Dermis blood vessel endothelial cell (primary cell): ENCODE data around the gene KCNH1. TPM values are rescaled to one million over a fixed set of nuclear protein-coding genes. Genes with fewer than 3 reads are reported as not detected.

ENCODE experiments used
- DNase-seq: peaks from one replicate; pipeline ENCODE4 v3.0.0; 2010
- total RNA-seq: library from RNA; depleted of rRNA; stranded (reverse); fragments of >200 nt; gene quantifications from 2 replicates; pipeline ENCODE4 v1.2.3, GENCODE V29; 2014

Gene KCNH1
- total RNA-seq, 1 donor from 2014 or later = under 0.01 TPM

DNA sequence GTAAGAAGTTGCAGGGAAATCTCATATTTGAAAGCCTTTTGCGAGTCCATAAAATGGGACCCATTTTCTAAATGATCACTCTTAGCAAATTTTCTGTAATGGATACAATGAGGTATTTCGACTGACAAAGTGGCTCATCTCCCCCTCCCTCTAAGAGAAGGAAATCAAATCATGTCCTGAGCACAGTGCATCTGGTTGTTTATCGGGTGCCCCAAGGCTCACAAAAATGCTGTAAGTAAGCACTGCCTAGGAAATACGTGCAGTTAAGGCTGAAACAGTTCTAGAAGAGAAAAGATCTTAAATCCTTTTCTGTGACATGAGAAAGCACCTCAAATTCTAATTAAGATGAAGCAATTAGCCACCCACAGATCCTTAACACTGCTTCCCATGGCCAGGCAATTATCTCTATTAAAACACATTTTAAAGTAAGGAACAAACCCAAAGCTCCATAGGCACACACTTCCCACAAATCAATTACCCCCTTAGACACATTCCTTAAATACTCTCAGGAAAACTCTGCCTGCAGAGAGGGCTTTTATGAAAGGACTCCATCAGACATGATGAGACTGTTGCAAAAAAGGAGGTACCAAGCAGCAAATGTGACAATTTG is 216.3 kb downstream of the KCNH1 start:
- no peak for DNase-seq

DNA sequence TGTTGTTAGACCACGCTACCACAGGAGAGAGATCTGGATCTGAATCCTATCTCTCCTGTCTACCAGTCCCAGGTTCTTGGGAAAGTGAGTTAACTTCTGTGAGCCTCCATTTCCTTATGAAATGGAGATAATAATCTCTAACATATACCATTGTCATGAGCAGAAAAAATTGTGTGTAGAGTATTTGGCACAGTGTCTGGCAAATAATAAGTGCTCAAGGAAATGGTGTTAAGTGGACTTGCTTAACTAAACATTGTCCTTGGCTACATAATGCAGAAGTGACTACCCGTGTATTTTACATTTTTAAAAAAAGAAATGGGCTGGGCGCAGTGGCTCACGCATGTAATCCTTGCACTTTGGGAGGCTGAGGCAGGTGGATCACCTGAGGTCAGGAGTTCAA is 217.4 kb downstream of the KCNH1 start:
- no peak for DNase-seq

DNA sequence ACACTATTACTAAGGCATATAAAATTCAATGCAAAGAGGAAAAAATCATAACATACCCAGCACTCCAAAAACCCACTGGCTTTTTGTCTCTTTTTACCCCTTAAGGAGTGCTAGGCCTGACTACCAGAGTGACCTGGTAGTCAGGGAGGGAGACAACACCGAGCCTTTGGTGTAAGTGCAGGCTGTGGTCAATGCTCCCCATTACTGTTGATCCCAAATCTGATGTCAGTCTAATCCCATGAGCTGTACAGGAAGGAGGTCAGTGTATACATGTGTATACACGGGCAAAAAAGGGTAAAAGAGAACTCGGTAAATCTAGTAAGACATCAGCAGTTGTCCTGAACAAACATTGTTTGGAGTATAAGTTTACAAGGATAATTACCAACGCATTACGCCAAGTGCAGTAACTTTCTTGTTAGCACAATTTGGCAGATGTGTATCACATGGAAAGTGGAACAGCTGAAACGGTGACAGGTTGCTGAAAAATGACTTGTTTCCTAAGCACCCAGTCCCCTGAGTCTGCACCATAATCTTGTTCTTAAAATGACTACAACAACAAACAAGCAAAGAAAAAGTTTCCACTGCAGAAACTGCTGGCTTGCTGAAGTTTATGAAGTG is 217.9 kb downstream of the KCNH1 start:
- DNase-seq = no peak

DNA sequence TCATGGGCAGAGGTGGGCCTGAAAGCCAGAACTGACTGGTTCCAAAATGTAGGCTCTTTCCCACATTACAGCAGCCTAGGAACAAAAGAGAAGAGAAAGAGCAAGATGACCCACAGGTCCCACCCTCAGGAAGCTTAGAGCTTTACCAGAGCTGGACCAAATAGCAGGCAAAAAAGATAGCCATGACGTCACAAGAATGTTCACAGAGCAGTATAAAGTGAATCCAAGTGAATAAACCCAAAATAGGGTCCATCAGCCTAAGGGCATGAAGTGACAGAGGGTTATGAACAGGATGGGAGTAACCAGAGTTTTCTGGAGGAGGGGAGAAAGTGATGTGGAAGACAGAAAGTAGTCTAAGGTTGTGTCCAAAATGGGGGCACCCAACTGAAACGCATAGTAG is 221.2 kb downstream of the KCNH1 start:
- no peak for DNase-seq

DNA sequence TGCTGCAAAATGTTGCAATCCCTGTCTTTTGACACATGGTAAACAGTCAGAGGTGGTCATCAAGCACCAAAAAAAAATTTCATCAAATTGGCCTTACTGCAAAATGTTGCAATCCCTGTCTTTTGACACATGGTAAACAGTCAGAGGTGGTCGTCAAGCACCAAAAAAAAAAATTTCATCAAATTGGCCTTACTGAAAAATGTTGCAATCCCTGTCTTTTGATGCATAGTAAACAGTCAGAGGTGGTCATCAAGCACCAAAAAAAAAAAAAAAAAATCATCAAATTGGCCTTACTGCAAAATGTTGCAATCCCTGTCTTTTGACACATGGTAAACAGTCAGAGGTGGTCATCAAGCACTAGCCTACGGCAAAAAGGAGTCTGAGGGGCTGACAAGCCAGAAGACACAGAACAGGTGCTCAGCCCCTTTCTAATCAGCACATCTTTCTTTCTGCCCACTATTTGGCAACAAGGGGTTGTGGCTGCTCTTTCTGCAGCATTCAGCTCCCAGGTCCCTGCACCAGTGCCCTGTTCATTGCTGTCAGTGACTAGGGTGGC is 223.8 kb downstream of the KCNH1 start:
- DNase-seq = no peak

DNA sequence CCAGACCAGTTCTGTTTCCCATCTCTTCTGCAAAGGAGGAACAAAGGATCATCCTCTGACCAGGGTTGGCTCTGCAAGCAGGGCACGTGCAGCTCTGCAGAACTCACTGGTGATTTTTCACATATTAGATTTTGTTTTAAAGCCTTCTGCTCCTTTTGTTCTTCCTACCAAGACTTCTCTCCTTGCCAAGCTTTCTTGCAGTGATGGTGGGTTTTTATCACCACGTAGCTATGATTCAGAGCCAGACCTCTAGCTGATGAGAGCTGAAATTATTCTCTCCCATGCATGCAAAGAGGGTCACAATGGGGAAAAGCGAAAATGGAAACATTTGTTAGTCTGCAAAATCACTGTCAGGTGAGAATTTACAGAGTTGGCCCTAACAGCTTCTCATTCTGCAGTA is 225.2 kb downstream of the KCNH1 start:
- no peak for DNase-seq

DNA sequence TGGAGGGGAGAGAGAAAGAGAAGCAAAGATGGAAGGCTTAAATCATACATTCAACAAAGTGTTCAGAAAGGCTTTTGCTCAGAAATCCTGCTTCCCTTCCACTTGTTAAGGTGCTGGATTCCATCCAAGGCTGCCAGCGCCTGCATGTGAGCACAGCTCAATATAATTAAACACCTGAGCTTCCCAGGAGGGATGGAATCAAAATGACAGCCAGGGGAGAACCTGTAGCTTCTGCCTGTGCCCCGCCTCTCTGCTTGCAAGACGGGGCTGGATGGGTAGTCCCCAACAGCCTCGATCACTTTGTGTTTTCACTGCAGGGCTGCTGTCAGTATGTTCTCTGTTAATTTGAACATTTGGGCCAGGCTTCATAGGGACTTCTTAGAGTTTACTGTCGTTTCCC is 225.7 kb downstream of the KCNH1 start:
- DNase-seq = no peak

DNA sequence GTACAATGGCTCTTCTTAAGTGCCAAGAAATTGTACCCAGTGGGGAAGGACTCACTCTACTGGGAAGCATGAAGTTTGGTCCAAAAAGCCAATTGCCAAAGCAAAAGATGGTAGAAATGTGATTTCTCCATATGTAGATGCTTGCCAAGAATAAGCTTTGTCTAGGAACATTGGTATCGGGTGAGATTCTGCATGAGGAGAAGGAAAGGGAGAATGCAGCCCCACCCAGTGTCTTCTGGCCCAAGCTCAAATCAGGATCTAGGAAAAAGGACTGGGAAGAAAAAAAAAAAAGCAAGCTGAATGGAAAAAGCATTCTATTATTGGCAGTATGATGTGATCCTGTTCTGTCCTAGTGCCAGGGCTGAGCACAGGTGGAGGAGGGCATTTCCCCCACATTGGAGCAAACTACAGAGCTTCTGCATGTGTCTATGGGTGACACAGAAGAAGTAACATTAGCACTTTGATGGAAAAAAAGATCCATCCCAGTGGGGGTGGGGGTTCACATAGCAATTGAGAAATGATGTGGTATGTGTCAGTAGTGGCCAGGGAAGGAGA is 226.6 kb downstream of the KCNH1 start:
- no peak for DNase-seq

DNA sequence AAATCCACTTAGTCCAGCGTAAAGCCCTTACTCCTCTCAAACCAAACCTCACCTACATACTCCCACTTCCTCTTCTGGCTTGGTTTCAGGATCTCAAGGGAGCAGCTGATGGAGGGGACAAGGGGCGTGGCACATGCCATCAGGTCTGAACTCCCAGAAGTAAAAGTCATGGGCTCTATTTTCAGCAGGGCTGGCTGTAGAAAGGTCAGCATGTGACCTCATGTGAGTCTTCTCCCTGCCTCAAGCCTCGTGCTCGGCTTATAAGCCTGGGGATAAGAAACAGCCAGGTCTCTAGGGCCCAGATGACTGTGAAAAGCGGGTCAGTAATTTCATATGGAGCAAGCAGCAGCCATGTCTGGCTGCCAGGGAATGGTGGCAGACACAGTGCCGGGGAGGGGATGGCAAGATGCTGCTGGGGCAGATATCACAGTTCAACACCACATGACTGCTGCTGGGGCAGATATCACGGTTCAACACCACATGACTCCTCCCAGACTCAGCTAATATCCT is 227.9 kb downstream of the KCNH1 start:
- no peak for DNase-seq

DNA sequence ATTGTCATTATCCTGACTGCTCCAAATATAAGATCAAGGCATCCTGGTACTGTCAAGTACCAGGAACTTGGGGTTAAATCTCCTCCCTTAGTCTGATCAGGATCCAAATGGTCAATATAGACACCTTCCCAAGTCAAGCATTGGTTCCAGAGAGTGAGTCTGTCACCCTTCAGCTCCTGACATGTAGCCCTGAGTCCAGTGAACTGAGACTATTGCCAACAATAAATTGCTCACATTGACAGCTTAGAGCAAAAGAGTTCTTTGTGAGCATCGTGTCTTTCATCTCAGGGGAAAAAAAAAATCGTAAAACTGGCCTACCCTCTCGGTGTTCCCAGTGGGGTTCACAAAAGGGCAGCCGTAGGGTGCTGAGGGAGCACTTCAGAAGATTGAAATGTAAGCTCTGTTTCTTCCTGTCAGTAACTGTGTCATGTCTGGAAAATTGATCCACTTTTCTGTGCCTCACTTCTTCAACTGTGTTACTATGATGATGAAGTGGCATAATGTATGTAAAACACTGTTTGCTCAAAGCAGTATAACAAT is 228.5 kb downstream of the KCNH1 start:
- no peak for DNase-seq

DNA sequence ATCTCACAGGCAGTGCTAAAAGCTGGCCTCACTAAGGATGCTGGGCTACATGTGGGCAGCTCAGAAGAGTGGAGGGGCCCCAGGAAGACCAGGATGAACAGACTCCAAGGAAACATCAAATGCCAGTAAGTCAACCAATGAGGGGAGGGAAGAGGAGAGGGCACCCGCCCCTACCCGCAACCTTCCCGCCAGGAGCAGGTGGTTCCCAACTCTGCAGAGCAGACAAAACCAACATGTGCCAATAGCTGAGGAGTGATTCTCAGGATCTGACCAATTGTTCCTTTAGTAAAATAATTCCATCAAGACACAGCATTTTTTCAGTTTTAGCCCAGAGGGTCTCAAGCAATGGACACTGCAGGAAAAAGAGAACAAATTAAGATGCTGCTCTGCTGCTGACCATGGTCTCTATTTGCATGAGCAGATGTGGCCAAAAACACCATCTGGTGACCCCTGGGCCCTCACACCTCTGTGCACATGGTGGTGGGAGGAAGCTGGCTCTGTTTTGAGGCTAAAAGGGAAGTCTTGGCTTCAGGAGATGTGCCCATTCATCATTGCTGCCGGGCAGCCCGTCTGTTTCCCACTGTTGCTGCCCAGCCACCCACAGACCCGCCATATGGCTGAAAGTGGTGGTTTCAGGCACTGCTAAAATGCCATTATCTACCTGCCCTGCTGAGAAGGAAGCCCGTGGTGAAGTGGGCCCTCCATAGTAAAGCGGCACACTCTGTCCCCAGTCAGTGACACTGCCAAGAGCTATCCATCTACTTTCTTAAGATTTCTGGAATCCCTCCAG is 231.8 kb downstream of the KCNH1 start:
- no peak for DNase-seq

DNA sequence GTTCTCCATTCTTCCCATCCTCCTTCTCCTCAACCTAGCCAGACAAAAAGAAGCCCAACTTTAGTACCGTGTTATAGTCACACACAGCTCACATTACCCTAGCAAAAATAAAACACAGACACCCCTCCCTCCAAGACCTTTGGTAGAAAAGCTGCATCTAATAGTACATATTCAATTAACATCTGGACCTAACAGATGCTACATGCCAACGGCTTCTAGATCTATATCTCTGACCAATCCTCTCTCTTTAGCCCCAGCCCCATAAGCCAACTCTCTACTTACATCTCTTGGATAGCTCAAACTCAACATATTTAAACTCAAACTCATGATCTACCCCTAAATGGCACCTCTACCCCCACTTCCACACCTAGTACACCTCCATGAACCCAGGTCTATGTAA is 233.1 kb downstream of the KCNH1 start:
- DNase-seq = no peak

DNA sequence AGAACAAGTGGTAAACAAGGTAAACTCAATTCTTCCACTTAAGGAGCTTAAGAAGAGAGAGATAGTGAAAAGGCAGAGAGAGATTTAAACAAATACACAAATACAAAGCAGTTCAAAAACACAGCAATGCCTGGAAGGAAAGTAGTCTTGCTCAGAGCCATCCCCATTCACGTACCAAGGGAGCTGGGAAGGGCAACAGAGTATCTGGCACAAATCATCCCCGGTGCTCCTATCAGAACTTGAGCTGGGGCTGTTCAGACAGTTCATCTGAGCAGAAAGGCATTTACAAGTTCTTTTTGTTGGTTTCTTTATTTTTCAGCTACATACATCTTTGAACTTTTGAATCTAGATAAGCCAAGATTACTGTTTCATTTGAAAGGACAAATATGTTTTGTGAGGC is 233.9 kb downstream of the KCNH1 start:
- no peak for DNase-seq

DNA sequence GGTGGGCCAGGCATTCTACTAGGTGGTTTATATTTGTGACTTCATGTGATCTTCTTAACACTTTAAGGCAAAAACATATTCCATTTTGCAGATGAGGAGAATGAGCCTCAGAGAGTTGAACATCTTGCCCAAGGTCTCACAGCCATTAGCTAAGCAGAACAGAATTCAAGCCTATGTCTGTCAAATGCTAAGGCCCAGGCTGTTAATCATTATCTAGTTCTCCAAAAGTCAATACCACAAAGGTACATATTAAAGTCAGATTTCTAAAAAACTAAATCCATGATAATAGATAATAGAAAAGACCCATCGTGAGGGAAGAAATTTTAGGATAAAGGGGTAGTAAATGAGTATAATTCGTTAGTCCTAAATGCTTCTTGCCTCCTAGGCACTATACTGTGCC is 234.3 kb downstream of the KCNH1 start:
- no peak for DNase-seq

DNA sequence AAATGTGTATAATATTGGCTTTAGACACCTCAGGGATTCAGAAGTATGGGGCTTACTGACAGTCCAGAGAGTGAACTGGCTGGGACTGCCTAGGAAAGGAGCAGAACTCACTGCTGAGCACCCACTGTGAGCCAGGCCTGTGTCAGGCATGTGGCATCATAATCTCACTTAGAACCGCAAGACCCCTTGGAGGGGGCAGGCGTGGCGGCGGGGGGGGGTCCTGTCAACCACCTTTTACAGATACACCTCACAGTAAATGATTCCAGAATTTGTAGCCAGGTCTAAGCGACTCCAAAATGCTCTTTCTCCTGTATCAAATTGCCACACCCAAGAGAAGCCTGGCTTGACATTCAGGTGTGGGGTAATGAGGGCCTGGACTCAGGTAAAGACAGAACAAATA is 235.5 kb downstream of the KCNH1 start:
- DNase-seq = no peak

DNA sequence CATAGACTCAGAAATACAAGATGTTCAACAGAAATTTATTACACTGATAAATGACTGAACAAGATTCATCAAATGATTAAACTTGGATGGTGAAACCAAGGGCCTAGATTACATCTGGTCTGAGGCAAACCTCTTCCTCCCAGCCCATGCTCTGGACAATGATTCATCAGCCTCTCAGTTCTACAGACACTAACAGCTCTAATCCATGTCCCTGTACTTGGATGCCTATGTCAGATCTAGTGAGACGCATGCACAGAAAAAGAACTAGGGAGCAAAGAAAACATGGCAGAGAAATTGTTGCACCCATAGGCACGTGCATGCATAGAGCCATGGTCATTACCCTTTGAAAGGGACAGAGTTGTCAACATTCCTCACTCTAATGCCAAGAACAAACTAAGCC is 250.1 kb downstream of the KCNH1 start:
- DNase-seq = no peak

DNA sequence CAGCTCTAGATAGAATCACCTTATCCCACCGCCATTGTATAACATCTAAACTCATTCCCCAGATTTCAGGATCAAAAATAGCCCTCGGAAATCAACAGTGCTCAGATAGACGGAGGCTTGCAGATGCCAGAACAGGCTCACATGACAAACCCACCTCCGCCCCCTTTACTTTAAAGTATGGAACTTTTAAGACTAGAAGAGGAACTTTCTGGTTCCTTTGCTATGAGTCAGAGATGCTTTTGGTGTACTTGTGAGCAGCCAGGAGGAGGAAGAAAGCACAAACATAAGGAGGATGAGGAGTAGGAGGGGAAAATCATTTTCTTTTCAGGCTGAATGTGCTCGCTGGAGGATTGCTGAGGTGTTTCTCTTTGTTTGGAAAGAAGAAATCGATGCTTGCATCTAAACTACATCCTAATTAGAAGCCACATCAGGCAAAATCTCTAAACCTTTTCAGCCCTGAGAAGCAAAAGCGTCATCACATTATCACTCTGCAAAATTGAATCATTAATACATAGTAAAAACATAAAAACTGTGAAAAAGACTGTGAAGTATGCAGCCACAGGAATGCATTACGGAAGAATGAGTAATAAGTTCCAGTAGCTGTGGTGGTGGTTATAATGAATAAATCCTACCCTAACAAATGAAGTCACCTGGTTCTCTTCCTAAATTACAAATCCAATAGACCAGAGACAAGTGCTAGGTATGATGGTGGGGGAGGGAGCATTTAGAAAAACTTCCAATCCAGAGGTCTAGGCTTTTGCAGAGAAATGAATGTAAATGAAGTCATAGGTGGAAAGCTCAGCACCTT is 251.3 kb downstream of the KCNH1 start:
- DNase-seq = no peak

DNA sequence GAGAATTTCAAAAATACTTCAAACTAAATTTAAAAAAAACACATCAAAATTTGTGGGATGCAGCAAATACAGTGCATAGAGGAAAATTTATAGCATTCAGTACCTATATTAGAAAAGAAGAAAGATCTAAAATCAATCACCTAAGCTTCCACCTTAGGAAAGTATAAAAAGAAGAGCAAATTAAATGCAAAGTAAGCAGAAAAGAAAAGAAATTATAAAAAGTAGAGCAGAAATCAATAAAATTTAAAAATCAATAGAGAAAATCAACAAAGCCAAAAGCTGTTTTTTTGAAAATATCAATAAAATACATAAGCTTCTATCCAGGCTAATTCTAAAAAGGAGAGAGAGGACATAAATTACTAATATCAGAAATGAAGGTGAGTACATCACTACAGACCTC is 255.4 kb downstream of the KCNH1 start:
- DNase-seq = no peak

DNA sequence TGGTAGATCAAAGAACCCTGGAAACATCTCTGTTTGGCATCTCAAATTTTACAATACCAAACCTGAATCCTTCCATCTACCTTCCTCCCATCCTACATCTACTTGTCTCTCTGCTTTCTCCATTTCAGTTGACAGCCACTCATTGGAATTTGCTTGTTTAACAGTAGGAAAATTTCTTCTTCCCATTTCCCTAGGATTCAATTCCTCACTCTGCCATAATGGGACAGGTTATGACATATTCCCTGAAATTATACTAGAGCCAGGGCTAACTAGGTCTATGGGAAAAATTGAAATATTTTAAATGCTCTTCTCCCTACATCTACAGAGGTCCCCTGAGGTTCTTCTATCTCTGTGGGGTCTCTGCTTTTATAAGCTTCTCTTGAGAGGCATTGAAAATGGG is 257.7 kb downstream of the KCNH1 start:
- DNase-seq = no peak

DNA sequence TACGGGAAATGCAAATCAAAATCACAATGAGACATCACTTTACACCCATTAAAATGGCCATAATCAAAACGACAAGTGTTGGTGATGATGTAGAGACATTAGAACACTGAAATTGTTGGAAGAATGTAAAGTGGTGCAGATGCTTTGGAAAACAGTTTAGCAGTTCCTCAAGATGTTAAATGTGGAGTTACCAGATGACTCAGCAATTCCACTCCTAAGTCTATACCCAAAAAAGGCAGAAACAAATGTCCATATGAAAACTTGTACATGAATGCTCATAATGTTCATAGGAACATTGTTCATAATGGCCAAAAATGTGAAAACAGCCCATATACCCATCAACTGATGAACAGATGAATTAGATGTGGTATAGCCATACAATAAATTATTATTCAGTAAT is 267.4 kb downstream of the KCNH1 start:
- no peak for DNase-seq

DNA sequence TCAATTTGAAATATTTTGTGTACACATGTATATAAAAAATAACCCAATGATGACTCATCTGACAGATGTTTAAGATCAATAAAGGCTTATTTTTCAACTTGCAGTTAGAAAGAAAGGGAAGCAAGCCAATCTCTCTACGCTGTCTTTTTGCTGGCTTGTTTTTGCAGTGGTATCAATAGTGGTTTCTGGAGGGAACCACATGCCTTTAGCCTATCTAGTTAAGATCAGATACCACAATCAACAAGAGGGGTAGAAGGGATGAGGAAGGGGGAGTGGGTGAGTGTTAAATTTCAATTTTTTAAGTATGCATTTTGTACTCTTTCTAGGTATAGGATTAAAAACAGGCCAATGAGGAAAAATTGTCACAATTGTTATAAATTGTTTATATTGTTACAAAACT is 276.2 kb downstream of the KCNH1 start:
- no peak for DNase-seq

DNA sequence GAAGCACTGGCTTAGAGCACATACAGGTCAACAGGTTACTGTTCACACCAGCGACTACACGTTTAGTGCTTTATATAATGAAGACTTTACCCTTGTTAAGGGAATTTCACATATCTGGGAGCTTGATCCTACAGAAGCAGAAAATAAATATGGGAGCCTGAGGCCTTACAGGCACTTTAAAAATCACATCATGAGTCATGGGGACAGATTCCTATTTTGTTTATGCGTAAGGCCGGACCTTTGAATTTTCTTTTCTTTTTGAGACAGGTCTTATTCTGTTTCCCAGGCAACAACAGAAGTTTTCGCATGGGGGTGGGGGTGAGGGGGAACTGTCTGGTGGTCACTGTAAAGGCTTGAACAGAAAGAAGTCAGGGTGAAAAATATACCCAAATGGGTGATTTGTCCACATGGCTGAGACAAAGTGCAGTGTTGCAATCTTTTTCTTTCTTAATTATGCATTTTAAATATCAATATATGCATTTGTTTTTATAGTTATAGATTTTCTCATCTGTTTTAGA is 276.7 kb downstream of the KCNH1 start:
- no peak for DNase-seq
